ENCODE results near the gene BCL2L14.
"Not testable (repeated sequence)": the region's sequence is repeated elsewhere in the genome, so short reads cannot be mapped to it uniquely, and the experiment has no call there.

Gene BCL2L14

GRCh38 chr12:12110923-12111555, 40.3 kb downstream of the BCL2L14 start:
- not testable (repeated sequence) for DNase-seq

- no peak for DNase-seq
Measured at GRCh38 chr12:12115514-12115913, 44.8 kb downstream of the BCL2L14 start.

GRCh38 chr12:12116677-12117076, 45.9 kb downstream of the BCL2L14 start:
- DNase-seq, result no peak

GRCh38 chr12:12121061-12121460, 50.3 kb downstream of the BCL2L14 start:
- DNase-seq, result no peak

GRCh38 chr12:12123036-12123604, 52.4 kb downstream of the BCL2L14 start:
- DNase-seq, result no peak

DNA sequence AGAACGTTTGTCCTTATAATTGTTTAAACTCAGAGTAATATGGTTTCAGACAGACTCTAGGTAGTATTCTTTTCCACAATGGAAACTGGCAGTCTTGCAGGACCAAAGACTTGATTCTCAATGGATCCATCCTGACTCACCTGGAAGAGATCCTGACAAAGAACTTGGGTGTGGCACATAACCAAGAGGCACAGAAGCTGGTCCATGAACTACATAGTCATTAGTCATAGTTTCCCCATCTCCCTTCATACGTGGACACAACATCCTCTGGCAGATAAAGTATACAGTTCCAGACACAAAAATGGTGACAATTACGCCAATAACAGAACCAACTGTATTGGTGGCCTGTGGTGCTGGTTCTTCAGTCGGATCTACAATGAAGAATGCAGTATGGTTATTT, 55.8 kb downstream of the BCL2L14 start:
- no peak for DNase-seq

- DNase-seq, result no peak
Measured at GRCh38 chr12:12127304-12127703, 56.6 kb downstream of the BCL2L14 start.

GRCh38 chr12:12128670-12129069, 57.9 kb downstream of the BCL2L14 start:
- no peak for DNase-seq

GRCh38 chr12:12133259-12133658, 62.5 kb downstream of the BCL2L14 start:
- DNase-seq, result no peak

DNA sequence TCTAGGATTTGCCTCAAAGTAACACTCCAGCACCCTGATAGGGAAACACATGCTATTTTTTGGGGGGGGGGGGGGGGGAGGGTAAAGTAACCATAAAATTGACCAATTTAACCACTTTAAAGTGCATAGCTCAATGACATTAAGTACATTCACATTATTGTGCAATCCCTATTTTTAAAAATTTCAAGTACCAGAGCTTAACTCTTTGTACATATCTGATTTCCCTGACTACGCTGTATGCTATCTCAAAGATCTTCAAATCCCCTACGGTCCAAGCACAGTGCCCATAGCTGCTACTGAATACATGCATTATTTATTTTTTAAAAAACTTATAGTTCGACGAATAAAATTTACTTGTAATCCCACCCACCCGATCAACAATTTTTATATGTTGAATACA, 63.0 kb downstream of the BCL2L14 start:
- DNase-seq, result no peak

GRCh38 chr12:12138203-12139154, 67.7 kb downstream of the BCL2L14 start:
- DNase-seq, result no peak

GRCh38 chr12:12141000-12141399, 70.3 kb downstream of the BCL2L14 start:
- DNase-seq, result no peak

- DNase-seq, result not testable (repeated sequence)
Measured at GRCh38 chr12:12144531-12144930, 73.8 kb downstream of the BCL2L14 start.

DNA sequence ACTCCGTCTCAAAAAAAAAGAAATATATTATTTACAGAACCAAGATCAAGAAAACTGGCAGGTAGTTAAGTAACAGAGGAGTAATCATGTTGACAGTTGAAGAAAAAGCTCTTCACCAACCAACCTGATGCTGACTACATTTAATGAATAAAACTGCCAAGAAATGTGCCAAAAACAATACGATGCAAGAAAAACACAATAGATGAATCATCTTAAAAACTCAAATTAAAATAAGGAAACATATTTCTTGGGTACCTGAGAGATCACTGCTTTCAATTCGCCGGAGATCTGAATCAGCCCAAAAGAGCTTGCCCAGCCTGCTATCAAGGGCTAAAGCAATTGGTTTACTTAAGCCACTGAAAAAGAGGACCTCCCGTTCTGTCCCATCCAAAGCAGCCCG, 76.4 kb downstream of the BCL2L14 start:
- DNase-seq, result no peak

All from DMS79 treated with DMSO at 0.1 percent for 48 hours (cell line).